Mucosa of descending colon (tissue), 3 donors: Measurements from ENCODE around the gene LCE1D. TPM values are rescaled to one million over a fixed set of nuclear protein-coding genes. Genes with fewer than 3 reads are reported as not detected.

ENCODE experiments used
- ATAC-seq: fragments of 200-7000 bp; cut with Tn5 transposase; one replicate; pipeline ENCODE4 v1.9.1; 2020; ENCODE audit warnings: mild to moderate bottlenecking, moderate library complexity
- DNase-seq, 3 donors: peaks; one replicate each; pipeline ENCODE4 v3.0.0-alpha.2; 2020
- H3K36me3 ChIP-seq: fragments of 200-600 bp; one replicate; pipeline ENCODE4 v1.8.0; 2021; ENCODE audit warnings: low read depth, mild to moderate bottlenecking
- H3K4me1 ChIP-seq: fragments of 200-600 bp; one replicate; pipeline ENCODE4 v1.8.0; 2021; ENCODE audit warnings: low read depth, mild to moderate bottlenecking
- H3K4me3 ChIP-seq: fragments of 200-600 bp; one replicate; pipeline ENCODE4 v1.8.0; 2021; ENCODE audit warnings: mild to moderate bottlenecking
- H3K9me3 ChIP-seq: fragments of 200-600 bp; one replicate; pipeline ENCODE4 v1.8.0; 2021; ENCODE audit warnings: mild to moderate bottlenecking
- intact Hi-C, 2 donors: fragments of 100-400 bp; cut with DNase I in 1 of 2; cut with micrococcal nuclease in 1 of 2; formaldehyde crosslinking; loops; one replicate each; pipeline versions ENCODE4 v1.11.0 to v1.11.1; 2022; cut with DNase I, micrococcal nuclease
- total RNA-seq, 3 donors: library from RNA; stranded (reverse); fragmentation: NEBNext Ultra II Directional in 2 of 3; extraction: Animal tissue kit (Norgen Biotek cat#: 25700) in 2 of 3; gene quantifications; one replicate each; pipeline versions ENCODE4 v1.2.1 to v1.2.4, GENCODE V29; 2021 to 2023
- TF ChIP-seq, protein P1 (sequence below): fragments of 200-600 bp; IDR thresholded peaks from one replicate; pipeline ENCODE4 v1.8.0; 2022; ENCODE audit warnings: antibody characterized with exemption, mild to moderate bottlenecking
- donor health status: DM: no; HTN: no; CAD: no; lungs with moderate emphysema.
- donor health status: DM: no; HTN: no; CAD: no.
- donor health status: DM: no; HTN: yes; CAD: no.

LCE1D gene
- total RNA-seq, 3 donors from 2014 or later = not detected

DNA sequence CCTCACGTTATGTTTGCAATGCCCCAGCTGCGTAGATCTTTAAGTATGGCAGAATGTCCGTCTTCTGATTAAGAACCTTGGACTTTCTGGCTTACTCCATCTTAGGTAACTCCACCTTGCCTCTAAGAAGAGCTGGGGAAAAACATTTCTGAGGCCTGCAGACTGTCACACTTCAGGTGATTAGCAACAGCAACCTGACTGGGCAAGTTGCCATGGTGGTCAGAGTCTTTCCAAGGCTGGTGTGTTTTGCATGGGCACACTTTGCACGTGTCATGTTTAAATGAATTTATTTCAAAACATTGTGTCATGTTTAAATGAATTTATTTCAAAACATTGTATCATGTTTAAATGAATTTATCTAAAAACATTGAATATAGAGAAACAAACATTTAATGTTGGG, 37.9 kb upstream of the LCE1D start:
- TF ChIP-seq, protein P1, sequence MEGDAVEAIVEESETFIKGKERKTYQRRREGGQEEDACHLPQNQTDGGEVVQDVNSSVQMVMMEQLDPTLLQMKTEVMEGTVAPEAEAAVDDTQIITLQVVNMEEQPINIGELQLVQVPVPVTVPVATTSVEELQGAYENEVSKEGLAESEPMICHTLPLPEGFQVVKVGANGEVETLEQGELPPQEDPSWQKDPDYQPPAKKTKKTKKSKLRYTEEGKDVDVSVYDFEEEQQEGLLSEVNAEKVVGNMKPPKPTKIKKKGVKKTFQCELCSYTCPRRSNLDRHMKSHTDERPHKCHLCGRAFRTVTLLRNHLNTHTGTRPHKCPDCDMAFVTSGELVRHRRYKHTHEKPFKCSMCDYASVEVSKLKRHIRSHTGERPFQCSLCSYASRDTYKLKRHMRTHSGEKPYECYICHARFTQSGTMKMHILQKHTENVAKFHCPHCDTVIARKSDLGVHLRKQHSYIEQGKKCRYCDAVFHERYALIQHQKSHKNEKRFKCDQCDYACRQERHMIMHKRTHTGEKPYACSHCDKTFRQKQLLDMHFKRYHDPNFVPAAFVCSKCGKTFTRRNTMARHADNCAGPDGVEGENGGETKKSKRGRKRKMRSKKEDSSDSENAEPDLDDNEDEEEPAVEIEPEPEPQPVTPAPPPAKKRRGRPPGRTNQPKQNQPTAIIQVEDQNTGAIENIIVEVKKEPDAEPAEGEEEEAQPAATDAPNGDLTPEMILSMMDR = no peak
- H3K9me3 ChIP-seq = no peaks in the 10 kb centered on the region
- no peaks in the 10 kb centered on the region for H3K4me1 ChIP-seq
- intact Hi-C loops = no loop called here
- no peaks in the 10 kb centered on the region for H3K36me3 ChIP-seq
- ATAC-seq (no peak), DNase-seq (no peak)
- no peak overlapping the region for H3K4me3 ChIP-seq

DNA sequence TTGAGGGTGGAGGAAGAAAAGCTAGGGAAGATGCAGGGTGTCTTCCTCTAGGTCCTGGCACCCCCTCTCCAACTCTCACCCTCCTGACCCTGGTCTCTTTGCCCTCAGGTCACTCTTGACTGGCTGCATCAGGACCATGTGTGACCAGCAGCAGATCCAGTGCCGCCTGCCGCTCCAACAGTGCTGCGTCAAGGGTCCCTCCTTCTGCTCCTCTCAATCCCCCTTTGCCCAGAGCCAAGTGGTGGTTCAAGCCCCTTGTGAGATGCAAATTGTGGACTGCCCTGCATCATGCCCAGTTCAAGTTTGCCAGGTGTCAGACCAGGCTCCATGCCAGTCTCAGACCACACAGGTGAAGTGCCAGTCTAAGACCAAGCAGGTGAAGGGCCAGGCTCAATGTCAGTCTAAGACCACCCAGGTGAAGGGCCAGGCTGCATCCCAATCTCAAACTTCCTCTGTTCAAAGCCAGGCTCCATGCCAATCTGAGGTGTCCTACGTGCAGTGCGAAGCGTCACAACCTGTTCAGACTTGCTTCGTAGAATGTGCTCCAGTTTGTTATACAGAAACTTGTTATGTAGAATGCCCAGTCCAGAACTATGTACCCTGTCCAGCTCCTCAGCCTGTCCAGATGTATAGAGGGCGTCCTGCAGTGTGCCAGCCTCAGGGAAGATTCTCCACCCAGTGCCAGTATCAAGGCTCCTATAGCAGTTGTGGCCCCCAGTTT, 36.9 kb upstream of the LCE1D start:
- no peaks in the 10 kb centered on the region for H3K9me3 ChIP-seq
- no peaks in the 10 kb centered on the region for H3K36me3 ChIP-seq
- intact Hi-C loops = no loop called here
- no peaks in the 10 kb centered on the region for H3K4me1 ChIP-seq
- no peak for DNase-seq
- no peak overlapping the region for H3K4me3 ChIP-seq
- ATAC-seq = no peak
- TF ChIP-seq, protein P1 = no peak

DNA sequence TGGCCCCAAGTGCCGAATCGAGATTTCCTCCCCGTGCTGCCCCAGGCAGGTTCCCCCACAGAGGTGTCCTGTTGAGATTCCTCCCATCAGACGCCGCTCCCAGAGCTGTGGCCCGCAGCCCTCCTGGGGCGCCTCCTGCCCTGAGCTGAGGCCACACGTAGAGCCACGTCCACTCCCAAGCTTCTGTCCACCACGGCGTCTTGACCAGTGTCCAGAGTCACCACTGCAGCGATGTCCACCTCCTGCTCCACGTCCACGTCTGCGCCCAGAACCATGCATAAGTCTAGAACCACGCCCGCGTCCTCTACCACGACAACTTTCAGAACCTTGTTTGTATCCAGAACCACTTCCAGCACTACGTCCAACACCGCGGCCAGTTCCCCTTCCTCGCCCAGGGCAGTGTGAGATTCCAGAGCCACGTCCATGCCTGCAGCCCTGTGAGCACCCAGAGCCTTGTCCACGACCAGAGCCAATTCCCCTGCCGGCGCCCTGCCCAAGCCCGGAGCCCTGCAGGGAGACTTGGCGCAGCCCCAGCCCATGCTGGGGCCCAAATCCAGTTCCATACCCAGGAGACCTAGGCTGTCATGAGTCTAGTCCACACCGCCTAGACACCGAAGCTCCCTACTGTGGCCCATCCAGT, 35.9 kb upstream of the LCE1D start:
- no peaks in the 10 kb centered on the region for H3K36me3 ChIP-seq
- no peak for ATAC-seq

DNA sequence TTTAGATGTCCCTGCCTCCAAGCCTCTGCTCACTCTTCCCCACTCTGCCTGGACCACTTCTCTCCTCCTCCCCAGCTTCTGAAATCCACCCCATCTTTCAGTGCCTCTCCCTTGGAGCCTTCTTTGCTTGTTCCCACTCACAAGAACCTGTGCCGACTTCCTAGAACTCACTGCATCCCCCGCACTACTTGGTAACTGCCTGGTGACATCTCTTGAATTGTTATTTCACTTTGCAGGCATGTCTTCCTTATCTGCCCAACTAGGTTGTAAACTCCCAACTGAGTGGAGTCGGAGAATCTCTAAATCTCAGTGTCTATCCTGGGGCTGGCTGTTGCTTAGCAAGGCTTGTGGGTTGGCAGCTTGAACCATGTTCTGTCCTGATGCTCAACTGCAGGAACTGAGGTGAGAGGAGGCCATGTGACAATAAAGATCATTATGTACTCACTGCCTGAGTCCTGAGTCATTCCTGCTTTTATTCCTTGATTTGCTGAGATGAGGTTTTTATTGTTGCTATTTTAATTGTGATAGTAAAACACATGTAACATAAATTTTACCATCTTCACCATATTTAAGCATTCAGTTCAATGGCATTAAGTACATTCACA, 34.8 kb upstream of the LCE1D start:
- intact Hi-C loops = no loop called here
- no peak for DNase-seq
- H3K4me3 ChIP-seq = no peak overlapping the region
- ATAC-seq = no peak
- TF ChIP-seq, protein P1 = no peak
- no peaks in the 10 kb centered on the region for H3K9me3 ChIP-seq
- H3K36me3 ChIP-seq = no peaks in the 10 kb centered on the region
- H3K4me1 ChIP-seq = no peaks in the 10 kb centered on the region

More for the DNA sequence above, 35.9 kb upstream of the LCE1D start:
- intact Hi-C loops = no loop called here
- no peaks in the 10 kb centered on the region for H3K4me1 ChIP-seq
- H3K4me3 ChIP-seq = no peak overlapping the region
- no peak for DNase-seq
- no peaks in the 10 kb centered on the region for H3K9me3 ChIP-seq
- TF ChIP-seq, protein P1 = no peak

DNA sequence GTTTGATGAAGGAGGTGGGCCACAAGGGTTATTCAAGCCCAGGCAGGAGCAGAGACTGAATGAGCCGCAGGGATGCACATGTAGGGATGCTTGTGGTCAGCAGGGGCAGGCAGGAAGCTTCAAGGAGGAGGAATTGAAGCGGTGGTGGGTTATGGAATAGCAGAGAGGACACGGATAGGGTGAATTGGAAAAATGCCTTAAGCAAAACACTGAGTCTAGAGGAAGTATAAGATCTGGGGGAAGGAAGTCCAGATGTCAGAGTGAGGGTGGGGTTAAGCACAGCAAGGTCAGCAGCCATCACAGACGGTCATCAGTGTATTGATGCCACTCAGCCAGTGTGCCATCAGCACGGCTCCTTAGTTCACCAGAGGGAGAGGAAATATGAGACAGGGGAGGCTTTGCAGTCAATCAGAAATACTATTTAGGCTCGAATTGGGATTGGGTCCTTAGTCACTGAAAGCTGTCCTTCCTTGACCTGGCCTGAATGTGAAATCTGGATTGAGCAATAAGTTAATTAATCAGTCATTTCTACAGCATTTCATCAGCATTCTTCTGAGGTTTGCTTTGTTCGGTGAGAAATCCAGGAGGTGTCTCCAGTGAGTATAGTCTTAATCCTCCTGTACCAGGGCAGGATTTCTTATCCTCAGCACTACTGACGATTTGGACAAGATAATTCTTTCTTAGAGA, 27.5 kb upstream of the LCE1D start:
- DNase-seq = no peak
- no peak overlapping the region for H3K4me3 ChIP-seq
- no peaks in the 10 kb centered on the region for H3K9me3 ChIP-seq
- no peaks in the 10 kb centered on the region for H3K4me1 ChIP-seq
- H3K36me3 ChIP-seq = no peaks in the 10 kb centered on the region
- no peak for ATAC-seq
- TF ChIP-seq, protein P1 = no peak
- intact Hi-C loops = no loop called here
